PC-3 (cell line): Measurements from ENCODE around the gene G6PC3.

Experiments
- EZH2 ChIP-seq: fragments of 300-600 bp; sonication (generic); IDR thresholded peaks from one replicate; pipeline ENCODE4 v1.6.1; 2017; ENCODE audit warnings: antibody characterized with exemption, mild to moderate bottlenecking, low read length; ENCODE audit not compliant: unreplicated experiment
- EZH2phosphoT487 ChIP-seq: fragments of 300-600 bp; sonication (generic); IDR thresholded peaks from 2 replicates; pipeline ENCODE4 v1.6.1; 2018; ENCODE audit warnings: mild to moderate bottlenecking, antibody characterized with exemption, low read length, borderline replicate concordance
- TF ChIP-seq, protein P1 (sequence below): fragments of 300-600 bp; sonication (generic); conservative IDR thresholded peaks from 2 replicates; pipeline ENCODE4 v1.5.1; 2017; ENCODE audit warnings: antibody characterized with exemption, low read depth, mild to moderate bottlenecking, low read length

DNA sequence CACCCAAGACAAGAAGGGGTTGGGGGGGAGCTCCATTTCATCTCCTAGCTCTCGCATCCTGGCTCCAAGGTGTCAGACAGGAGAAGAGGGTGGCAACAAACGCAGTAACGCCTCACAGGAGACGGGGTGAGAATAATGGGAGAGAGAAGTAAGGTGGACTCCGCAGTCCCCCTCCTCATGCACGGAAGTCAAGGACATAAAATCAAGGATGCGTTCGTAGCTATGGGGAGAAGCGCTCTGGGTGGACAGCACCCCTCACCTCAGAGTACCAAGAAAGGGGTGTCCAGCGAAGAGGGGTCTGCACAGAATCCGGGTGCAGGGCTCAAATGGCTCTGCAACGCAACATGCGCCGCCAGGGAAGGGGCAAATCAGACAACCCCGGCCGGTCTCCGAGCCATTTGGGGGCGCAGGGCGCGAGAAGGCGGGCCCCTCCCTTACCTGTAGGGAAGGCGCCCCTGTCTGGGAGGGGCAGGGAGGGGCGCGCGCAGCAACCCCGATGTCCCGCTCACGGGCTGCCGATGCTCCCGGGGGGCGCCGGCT, 52.4 kb downstream of the G6PC3 start:
- TF ChIP-seq EZH2, result no peak
- TF ChIP-seq, protein P1, sequence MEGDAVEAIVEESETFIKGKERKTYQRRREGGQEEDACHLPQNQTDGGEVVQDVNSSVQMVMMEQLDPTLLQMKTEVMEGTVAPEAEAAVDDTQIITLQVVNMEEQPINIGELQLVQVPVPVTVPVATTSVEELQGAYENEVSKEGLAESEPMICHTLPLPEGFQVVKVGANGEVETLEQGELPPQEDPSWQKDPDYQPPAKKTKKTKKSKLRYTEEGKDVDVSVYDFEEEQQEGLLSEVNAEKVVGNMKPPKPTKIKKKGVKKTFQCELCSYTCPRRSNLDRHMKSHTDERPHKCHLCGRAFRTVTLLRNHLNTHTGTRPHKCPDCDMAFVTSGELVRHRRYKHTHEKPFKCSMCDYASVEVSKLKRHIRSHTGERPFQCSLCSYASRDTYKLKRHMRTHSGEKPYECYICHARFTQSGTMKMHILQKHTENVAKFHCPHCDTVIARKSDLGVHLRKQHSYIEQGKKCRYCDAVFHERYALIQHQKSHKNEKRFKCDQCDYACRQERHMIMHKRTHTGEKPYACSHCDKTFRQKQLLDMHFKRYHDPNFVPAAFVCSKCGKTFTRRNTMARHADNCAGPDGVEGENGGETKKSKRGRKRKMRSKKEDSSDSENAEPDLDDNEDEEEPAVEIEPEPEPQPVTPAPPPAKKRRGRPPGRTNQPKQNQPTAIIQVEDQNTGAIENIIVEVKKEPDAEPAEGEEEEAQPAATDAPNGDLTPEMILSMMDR, result no peak
- TF ChIP-seq EZH2phosphoT487, result no peak
